OCI-LY1 (cell line): Measurements from ENCODE around the gene MINK1.

Experiments used
- EZH2 ChIP-seq: fragments of 200-600 bp; sonication (generic), shearing (Covaris generic); IDR thresholded peaks from 2 replicates; pipeline ENCODE4 v1.8.0; 2017; ENCODE audit warnings: borderline replicate concordance, mixed run types, mild to moderate bottlenecking, antibody characterized with exemption, low read length, moderate library complexity, mixed read lengths
- TF ChIP-seq, protein P1 (sequence below): fragments of 200-600 bp; sonication (generic), shearing (Covaris generic); IDR thresholded peaks from 2 replicates; pipeline ENCODE4 v1.5.1; 2017; ENCODE audit warnings: mild to moderate bottlenecking, antibody characterized with exemption, low read length, moderate library complexity, mixed read lengths

GRCh38 chr17:4872786-4873185 is 39.6 kb downstream of the MINK1 start:
- TF ChIP-seq, protein P1, sequence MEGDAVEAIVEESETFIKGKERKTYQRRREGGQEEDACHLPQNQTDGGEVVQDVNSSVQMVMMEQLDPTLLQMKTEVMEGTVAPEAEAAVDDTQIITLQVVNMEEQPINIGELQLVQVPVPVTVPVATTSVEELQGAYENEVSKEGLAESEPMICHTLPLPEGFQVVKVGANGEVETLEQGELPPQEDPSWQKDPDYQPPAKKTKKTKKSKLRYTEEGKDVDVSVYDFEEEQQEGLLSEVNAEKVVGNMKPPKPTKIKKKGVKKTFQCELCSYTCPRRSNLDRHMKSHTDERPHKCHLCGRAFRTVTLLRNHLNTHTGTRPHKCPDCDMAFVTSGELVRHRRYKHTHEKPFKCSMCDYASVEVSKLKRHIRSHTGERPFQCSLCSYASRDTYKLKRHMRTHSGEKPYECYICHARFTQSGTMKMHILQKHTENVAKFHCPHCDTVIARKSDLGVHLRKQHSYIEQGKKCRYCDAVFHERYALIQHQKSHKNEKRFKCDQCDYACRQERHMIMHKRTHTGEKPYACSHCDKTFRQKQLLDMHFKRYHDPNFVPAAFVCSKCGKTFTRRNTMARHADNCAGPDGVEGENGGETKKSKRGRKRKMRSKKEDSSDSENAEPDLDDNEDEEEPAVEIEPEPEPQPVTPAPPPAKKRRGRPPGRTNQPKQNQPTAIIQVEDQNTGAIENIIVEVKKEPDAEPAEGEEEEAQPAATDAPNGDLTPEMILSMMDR: no peak
- TF ChIP-seq EZH2: no peak
